GM23338 (cell line): ENCODE results near the gene SLC8A3. TPM values are rescaled to one million over a fixed set of nuclear protein-coding genes. Genes with fewer than 3 reads are reported as not detected.

Source experiments
- ATAC-seq: fragments of 200-7000 bp; cut with Tn5 transposase; 3 replicates; pipeline ENCODE4 v1.9.1; 2020
- DNase-seq: peaks from one replicate; pipeline ENCODE4 v3.0.0-alpha.2; 2015; ENCODE audit warnings: low spot score
- H2AFZ ChIP-seq: fragments of 200-600 bp; sonication (generic); 2 replicates; pipeline ENCODE4 v1.8.0; 2016; ENCODE audit warnings: antibody characterized with exemption, mild to moderate bottlenecking, moderate library complexity
- H3F3A ChIP-seq: fragments of 200-600 bp; sonication (generic); replicated peaks from 2 replicates; pipeline ENCODE4 v1.8.0; 2017; ENCODE audit warnings: antibody characterized with exemption, mixed run types, low read depth
- H3K27ac ChIP-seq: fragments of 200-600 bp; sonication (generic); 2 replicates; pipeline ENCODE4 v1.6.1; 2016; ENCODE audit warnings: low read depth
- H3K27me3 ChIP-seq: fragments of 200-600 bp; sonication (generic); 2 replicates; pipeline ENCODE4 v1.8.0; 2016; ENCODE audit warnings: mild to moderate bottlenecking, mixed run types, moderate library complexity; ENCODE audit not compliant: insufficient read depth
- H3K36me3 ChIP-seq: fragments of 200-600 bp; sonication (generic); 2 replicates; pipeline ENCODE4 v1.8.0; 2016; ENCODE audit warnings: mild to moderate bottlenecking; ENCODE audit not compliant: insufficient read depth
- H3K4me1 ChIP-seq: fragments of 200-600 bp; sonication (generic); 2 replicates; pipeline ENCODE4 v1.8.0; 2016; ENCODE audit warnings: mild to moderate bottlenecking, moderate library complexity; ENCODE audit not compliant: insufficient read depth
- H3K4me2 ChIP-seq: fragments of 200-600 bp; sonication (generic); 2 replicates; pipeline ENCODE4 v1.7.1; 2017; ENCODE audit warnings: mixed run types
- H3K4me3 ChIP-seq: fragments of 200-600 bp; sonication (generic); 2 replicates; pipeline ENCODE4 v1.6.1; 2016; ENCODE audit warnings: mixed run types
- H3K79me2 ChIP-seq: fragments of 200-600 bp; sonication (generic); replicated peaks from 2 replicates; pipeline ENCODE4 v1.8.0; 2017; ENCODE audit warnings: mild to moderate bottlenecking; ENCODE audit not compliant: insufficient read depth
- H3K9me2 ChIP-seq: fragments of 200-600 bp; sonication (generic); 2 replicates; pipeline ENCODE4 v1.8.0; 2017; ENCODE audit not compliant: insufficient read depth
- H4K20me1 ChIP-seq: fragments of 200-600 bp; sonication (generic); replicated peaks from 2 replicates; pipeline ENCODE4 v1.8.0; 2017; ENCODE audit warnings: mild to moderate bottlenecking; ENCODE audit not compliant: insufficient read depth
- H3K27ac Mint-ChIP-seq: 2 replicates; pipeline ENCODE4 v1.8.0; 2020; ENCODE audit warnings: inconsistent platforms, mild to moderate bottlenecking, moderate library complexity, mixed read lengths
- H3K27me3 Mint-ChIP-seq: 3 replicates; pipeline ENCODE4 v1.8.0; 2022; ENCODE audit warnings: low read depth, mild to moderate bottlenecking, moderate library complexity, mixed read lengths, inconsistent platforms; ENCODE audit not compliant: insufficient read depth, poor library complexity
- H3K36me3 Mint-ChIP-seq: 3 replicates; pipeline ENCODE4 v1.8.0; 2021; ENCODE audit warnings: low read depth, mild to moderate bottlenecking, inconsistent platforms, moderate library complexity, mixed read lengths
- H3K4me1 Mint-ChIP-seq: 3 replicates; pipeline ENCODE4 v1.8.0; 2020; ENCODE audit warnings: mild to moderate bottlenecking, inconsistent platforms, mixed read lengths
- H3K4me3 Mint-ChIP-seq: 3 replicates; pipeline ENCODE4 v1.8.0; 2021; ENCODE audit warnings: moderate library complexity, mild to moderate bottlenecking, inconsistent platforms, mixed read lengths
- H3K9me3 Mint-ChIP-seq: 3 replicates; pipeline ENCODE4 v1.8.0; 2020; ENCODE audit warnings: moderate library complexity, mild to moderate bottlenecking, inconsistent platforms, mixed read lengths
- CREB1 ChIP-seq: fragments of 250-450 bp; sonication (Bioruptor Pico); IDR thresholded peaks from 2 replicates; pipeline ENCODE4 v1.5.0; 2020; ENCODE audit warnings: low read depth, mild to moderate bottlenecking, moderate library complexity
- EZH2 ChIP-seq: fragments of 200-600 bp; sonication (generic); IDR thresholded peaks from one replicate; pipeline ENCODE4 v1.8.0; 2017; ENCODE audit warnings: antibody characterized with exemption, mild to moderate bottlenecking, low read depth; ENCODE audit not compliant: unreplicated experiment
- EZH2phosphoT487 ChIP-seq: fragments of 200-600 bp; sonication (generic); IDR thresholded peaks from one replicate; pipeline ENCODE4 v1.8.1; 2018; ENCODE audit warnings: antibody characterized with exemption; ENCODE audit not compliant: unreplicated experiment
- NANOG ChIP-seq: IDR thresholded peaks from 2 replicates; pipeline ENCODE4 v1.6.1; 2016; ENCODE audit warnings: antibody characterized with exemption, borderline replicate concordance
- ZNF331 ChIP-seq: fragments of 250-450 bp; sonication (Bioruptor Pico); IDR thresholded peaks from 2 replicates; pipeline ENCODE4 v1.5.0; 2020; ENCODE audit warnings: low read depth, mild to moderate bottlenecking, moderate library complexity
- polyA plus RNA-seq: library from polyadenylated mRNA; unstranded; fragments of >200 nt; fragmentation: Nextera tagmentation; extraction: Ambion mirVana; gene quantifications from 2 replicates; pipeline ENCODE4 v1.2.1, GENCODE V29; 2016
- total RNA-seq: library from RNA; depleted of rRNA; stranded (reverse); fragments of >200 nt; shearing (Covaris generic); gene quantifications from 2 replicates; pipeline ENCODE4 v1.2.3, GENCODE V29; 2014
- TF ChIP-seq, protein P1 (sequence below), 2 experiments: fragments of 200-600 bp in 1 of 2; sonication (generic) in 1 of 2; conservative IDR thresholded peaks; 2 replicates each; pipeline versions ENCODE4 v1.5.1 to v1.6.1; 2016 to 2017; ENCODE audit warnings: antibody characterized with exemption in 2 of 2, low read depth in 2 of 2, mild to moderate bottlenecking in 2 of 2, moderate library complexity in 1 of 2

The SLC8A3 gene
- total and polyA plus RNA-seq, 2 experiments from 2014 or later, result 0.82 to 2.0 TPM

DNA sequence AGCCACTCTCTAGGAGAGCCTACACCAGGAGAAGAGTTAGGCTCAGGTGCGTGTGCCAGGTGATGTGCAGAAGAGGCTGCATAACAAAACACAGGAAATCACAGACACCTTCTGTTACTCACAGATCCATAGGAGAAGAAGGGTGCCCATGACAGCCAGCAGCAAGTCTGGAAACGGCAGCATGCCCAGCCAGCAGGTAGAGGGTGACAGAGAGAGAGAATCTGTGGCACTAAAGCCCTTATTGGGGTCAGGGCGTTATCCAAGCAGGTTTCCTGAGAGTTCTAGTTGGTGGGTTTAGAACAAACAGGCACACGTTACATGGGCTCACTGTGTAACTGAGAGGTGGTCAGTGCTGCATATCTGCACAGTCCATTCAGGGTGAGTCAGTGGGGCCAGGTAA lies 14.9 kb upstream of the SLC8A3 start:
- no peak overlapping the region for H3K4me3 ChIP-seq
- no peak overlapping the region for H3K27ac ChIP-seq
- H3K36me3 Mint-ChIP-seq, result no peaks in the 10 kb centered on the region
- H3K36me3 ChIP-seq, result no peaks in the 10 kb centered on the region
- no peaks in the 10 kb centered on the region for H3F3A ChIP-seq
- H3K4me1 Mint-ChIP-seq, result peaks cover 2% of the 10 kb centered on the region; the same call in 1 of the 3 replicates
- no peak overlapping the region for H3K4me2 ChIP-seq
- H2AFZ ChIP-seq, result no peak overlapping the region
- no peaks in the 10 kb centered on the region for H3K27me3 ChIP-seq
- 0 out of 2 replicates have a peak, but pooled peaks cover 4% of the 10 kb centered on the region for H3K9me2 ChIP-seq
- no peaks in the 10 kb centered on the region for H3K9me3 Mint-ChIP-seq
- no peaks in the 10 kb centered on the region for H4K20me1 ChIP-seq
- TF ChIP-seq CREB1 (CRISPR knock-in tag) (no peak), EZH2 (no peak)
- TF ChIP-seq, protein P1, sequence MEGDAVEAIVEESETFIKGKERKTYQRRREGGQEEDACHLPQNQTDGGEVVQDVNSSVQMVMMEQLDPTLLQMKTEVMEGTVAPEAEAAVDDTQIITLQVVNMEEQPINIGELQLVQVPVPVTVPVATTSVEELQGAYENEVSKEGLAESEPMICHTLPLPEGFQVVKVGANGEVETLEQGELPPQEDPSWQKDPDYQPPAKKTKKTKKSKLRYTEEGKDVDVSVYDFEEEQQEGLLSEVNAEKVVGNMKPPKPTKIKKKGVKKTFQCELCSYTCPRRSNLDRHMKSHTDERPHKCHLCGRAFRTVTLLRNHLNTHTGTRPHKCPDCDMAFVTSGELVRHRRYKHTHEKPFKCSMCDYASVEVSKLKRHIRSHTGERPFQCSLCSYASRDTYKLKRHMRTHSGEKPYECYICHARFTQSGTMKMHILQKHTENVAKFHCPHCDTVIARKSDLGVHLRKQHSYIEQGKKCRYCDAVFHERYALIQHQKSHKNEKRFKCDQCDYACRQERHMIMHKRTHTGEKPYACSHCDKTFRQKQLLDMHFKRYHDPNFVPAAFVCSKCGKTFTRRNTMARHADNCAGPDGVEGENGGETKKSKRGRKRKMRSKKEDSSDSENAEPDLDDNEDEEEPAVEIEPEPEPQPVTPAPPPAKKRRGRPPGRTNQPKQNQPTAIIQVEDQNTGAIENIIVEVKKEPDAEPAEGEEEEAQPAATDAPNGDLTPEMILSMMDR (conservative IDR thresholded peaks at IDR 0.05; ENCODE audit: low read depth in 2 of 2), result peak; percentile 34 to 39; a peak in 3 of 4 replicates
- H3K27ac Mint-ChIP-seq, result no peak overlapping the region
- DNase-seq (peak; percentile 13), ATAC-seq (peak; percentile 53; the same call in 2 of the 3 replicates)
- no peaks in the 10 kb centered on the region for H3K79me2 ChIP-seq
- H3K4me1 ChIP-seq, result no peaks in the 10 kb centered on the region
- H3K4me3 Mint-ChIP-seq, result no peak overlapping the region
- H3K27me3 Mint-ChIP-seq, result peaks cover 6% of the 10 kb centered on the region

DNA sequence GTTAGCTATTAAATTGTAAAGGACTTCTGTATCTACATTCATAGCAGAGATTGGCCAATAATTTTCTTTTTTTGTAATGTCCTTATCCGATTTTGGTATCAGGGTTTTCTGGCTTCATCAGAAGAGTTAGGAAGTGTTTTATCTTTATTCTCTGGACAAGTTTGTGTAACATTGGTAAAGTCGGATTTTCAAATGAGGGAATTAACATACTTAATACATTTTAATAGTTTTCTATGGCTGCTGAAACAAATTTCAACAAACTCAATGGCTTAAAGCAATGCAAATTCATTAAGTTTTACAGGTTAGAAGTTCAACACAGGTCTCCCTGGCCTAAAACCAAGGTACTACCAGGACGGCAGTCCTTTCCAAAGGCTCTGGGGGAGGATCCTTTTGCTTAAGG lies 13.2 kb upstream of the SLC8A3 start:
- peaks cover 4% of the 10 kb centered on the region for H3K27me3 Mint-ChIP-seq
- no peaks in the 10 kb centered on the region for H3K27me3 ChIP-seq
- TF ChIP-seq NANOG, result no peak
- TF ChIP-seq, protein P1 (conservative IDR thresholded peaks at IDR 0.05; ENCODE audit: low read depth in 2 of 2), result no peak
- no peaks in the 10 kb centered on the region for H3F3A ChIP-seq
- H3K4me1 ChIP-seq, result no peaks in the 10 kb centered on the region
- no peak for ATAC-seq
- 0 out of 2 replicates have a peak, but pooled peaks cover 2% of the 10 kb centered on the region for H3K9me2 ChIP-seq
- H3K27ac Mint-ChIP-seq, result no peak overlapping the region
- no peak for DNase-seq
- H2AFZ ChIP-seq, result no peak overlapping the region
- H3K36me3 ChIP-seq, result no peaks in the 10 kb centered on the region
- no peaks in the 10 kb centered on the region for H4K20me1 ChIP-seq
- no peak overlapping the region for H3K4me3 Mint-ChIP-seq
- H3K27ac ChIP-seq, result no peak overlapping the region
- H3K36me3 Mint-ChIP-seq, result no peaks in the 10 kb centered on the region
- H3K79me2 ChIP-seq, result no peaks in the 10 kb centered on the region
- H3K4me3 ChIP-seq, result no peak overlapping the region
- peaks cover 2% of the 10 kb centered on the region; the same call in 1 of the 3 replicates for H3K4me1 Mint-ChIP-seq
- H3K4me2 ChIP-seq, result no peak overlapping the region
- no peaks in the 10 kb centered on the region for H3K9me3 Mint-ChIP-seq

DNA sequence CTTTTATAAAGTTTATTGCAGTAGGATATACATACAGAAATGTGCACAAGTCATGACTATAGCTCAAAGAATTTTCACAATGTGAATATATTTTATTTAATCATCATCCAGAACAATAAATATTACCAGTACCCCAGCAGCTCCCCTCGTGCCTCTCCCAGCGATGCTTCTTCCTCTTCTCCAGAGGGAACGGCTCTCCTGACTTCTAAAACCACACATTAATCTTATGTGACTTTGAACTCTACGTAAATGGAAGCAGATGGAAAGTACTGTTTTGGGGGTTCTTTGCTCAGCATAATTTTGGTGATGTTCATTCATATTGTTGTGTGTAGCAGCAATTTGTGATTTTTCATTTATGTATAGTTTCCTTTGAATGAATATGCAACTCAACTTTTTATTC lies 4.6 kb upstream of the SLC8A3 start:
- no peak for TF ChIP-seq ZNF331 (CRISPR knock-in tag)
- no peak for TF ChIP-seq EZH2
- TF ChIP-seq EZH2phosphoT487, result no peak
- peaks cover 13% of the 10 kb centered on the region for H3K4me1 Mint-ChIP-seq
- Histone ChIP-seq H3K4me2 (no peak overlapping the region), H2AFZ (no peak overlapping the region), H3K27ac (no peak overlapping the region), H3K4me1 (peaks cover 15% of the 10 kb centered on the region), H3K27me3 (peaks cover 34% of the 10 kb centered on the region), H4K20me1 (no peaks in the 10 kb centered on the region), H3K9me2 (no peaks in the 10 kb centered on the region), H3F3A (no peaks in the 10 kb centered on the region), H3K79me2 (no peaks in the 10 kb centered on the region), H3K36me3 (no peaks in the 10 kb centered on the region), H3K4me3 (no peak overlapping the region)
- no peak overlapping the region for H3K4me3 Mint-ChIP-seq
- H3K27me3 Mint-ChIP-seq, result peaks cover 26% of the 10 kb centered on the region
- no peaks in the 10 kb centered on the region; the same call in 2 of the 3 replicates for H3K9me3 Mint-ChIP-seq
- DNase-seq (no peak), ATAC-seq (no peak)
- no peaks in the 10 kb centered on the region; the same call in 2 of the 3 replicates for H3K36me3 Mint-ChIP-seq
- no peak overlapping the region for H3K27ac Mint-ChIP-seq
